GM12801 (cell line): ENCODE results near the gene PPARA.

Experiments
- TF ChIP-seq, protein P1 (sequence below): IDR thresholded peaks from one replicate; pipeline ENCODE4 v1.5.1; 2011; ENCODE audit warnings: control low read depth; ENCODE audit not compliant: insufficient read length; ENCODE audit errors: extremely low read depth

PPARA gene

GRCh38 chr22:46115755-46116490 lies 34.4 kb upstream of the PPARA start:
- TF ChIP-seq, protein P1, sequence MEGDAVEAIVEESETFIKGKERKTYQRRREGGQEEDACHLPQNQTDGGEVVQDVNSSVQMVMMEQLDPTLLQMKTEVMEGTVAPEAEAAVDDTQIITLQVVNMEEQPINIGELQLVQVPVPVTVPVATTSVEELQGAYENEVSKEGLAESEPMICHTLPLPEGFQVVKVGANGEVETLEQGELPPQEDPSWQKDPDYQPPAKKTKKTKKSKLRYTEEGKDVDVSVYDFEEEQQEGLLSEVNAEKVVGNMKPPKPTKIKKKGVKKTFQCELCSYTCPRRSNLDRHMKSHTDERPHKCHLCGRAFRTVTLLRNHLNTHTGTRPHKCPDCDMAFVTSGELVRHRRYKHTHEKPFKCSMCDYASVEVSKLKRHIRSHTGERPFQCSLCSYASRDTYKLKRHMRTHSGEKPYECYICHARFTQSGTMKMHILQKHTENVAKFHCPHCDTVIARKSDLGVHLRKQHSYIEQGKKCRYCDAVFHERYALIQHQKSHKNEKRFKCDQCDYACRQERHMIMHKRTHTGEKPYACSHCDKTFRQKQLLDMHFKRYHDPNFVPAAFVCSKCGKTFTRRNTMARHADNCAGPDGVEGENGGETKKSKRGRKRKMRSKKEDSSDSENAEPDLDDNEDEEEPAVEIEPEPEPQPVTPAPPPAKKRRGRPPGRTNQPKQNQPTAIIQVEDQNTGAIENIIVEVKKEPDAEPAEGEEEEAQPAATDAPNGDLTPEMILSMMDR, result no peak

DNA sequence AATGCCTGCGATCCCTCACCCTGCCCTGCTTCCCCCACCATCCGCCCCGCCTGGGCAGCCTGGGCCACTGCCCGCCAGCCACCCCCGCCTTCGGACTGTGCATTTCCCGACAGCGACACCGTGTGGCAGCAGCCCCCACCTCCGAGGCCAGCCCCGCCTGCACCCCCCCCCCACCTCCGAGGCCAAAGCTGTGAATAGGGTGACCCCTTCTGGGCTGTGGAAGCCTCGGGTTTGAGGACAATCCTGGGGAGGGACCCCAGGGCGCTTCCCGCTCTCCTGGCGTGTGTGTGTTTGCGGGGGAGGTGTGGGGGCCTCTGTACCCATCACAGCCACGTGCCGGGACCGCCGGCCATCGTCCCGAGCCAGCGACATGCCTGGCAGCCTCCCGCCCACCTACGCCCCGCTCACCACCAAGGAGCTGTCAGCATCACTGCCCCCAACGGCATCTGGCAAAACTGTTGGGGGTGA lies 33.8 kb upstream of the PPARA start:
- TF ChIP-seq, protein P1, result no peak

DNA sequence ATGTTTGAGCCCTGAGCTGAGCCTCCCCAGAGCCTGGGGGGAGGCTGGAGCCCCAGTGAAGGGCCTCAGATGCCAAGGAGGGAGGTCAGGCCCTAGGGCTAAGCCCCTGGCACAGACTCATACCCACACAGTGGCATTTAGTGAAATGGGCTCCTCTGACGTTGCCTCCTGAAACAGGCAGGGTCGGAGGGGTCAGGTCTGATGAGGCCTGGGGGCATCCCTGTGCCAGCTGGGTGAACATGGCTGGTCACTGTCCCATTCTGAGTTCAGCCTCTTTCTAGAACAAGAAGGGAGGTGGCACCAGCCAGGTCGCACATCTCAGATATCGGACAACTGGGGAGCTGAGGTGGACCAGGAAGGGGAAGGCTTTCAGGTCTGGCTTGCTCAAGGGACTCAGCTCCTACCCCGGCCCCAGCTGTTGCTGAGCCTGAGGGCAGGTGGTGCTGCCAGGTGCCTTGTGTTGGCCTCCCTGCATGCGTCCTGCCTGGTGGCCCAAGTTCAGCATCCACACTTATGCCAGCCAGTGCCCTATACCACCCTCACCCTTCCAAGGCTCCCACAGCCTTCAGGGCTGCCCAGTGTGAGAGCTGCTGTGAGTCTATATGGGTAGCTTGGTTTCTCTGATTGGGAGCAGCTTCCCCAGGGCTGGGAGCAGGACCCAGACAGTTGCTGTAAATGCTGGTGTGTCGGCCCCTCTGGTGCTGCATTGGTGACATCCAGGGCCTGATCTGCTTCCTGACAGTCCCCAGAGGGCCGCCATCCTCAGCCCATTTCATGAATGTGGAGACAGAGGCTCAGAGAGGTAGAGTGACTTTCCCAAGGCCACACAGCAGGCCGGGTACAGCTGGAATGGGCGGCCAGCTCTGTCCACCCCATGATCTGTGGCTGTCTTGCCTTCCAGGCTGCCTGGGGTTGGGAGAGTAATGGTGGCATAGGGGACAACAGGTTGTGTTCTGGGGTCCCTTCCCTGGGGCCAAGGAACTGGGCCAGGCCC lies 32.8 kb upstream of the PPARA start:
- TF ChIP-seq, protein P1, result no peak

DNA sequence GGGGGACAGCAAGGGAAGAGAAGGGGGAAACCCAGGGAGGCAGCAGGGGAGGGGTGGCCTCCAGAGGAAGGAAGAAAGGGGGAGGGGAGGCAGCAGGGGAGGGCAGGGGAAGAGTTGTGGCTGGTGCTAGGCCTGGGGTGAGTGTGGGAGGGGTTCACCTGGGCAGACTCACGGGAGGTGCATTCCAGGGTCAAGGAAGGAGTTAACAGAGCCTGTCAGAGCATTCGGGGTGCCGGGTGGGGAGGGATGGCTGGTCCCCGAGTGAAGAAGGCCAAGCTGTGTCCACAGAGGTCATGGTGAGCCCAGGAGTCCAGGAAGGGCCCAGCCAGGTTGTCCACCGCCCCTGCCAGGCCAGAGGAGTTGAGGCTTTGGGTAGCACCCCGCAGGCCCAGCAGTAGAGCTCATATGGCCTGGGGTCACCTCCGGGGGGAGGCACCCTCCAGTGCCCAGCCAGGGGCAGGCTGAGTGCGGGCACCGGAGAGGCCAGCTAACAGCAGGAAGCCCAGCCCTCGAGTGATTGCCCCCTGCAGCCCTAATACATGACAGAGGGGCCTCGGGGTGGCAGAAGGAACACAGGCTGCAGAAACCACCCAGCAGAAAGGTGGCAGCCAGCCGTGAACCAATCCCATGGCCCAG lies 31.1 kb upstream of the PPARA start:
- TF ChIP-seq, protein P1, result no peak

GRCh38 chr22:46119729-46120419 lies 30.5 kb upstream of the PPARA start:
- TF ChIP-seq, protein P1, result no peak

GRCh38 chr22:46120420-46120737 lies 29.9 kb upstream of the PPARA start:
- TF ChIP-seq, protein P1, result no peak

- TF ChIP-seq, protein P1, result no peak
Measured at GRCh38 chr22:46121079-46121478, 29.2 kb upstream of the PPARA start.
